Lower leg skin (tissue), 4 donors: Measurements from ENCODE around the gene CFDP1. TPM values are rescaled to one million over a fixed set of nuclear protein-coding genes. Genes with fewer than 3 reads are reported as not detected.

Experiments
- DNase-seq, 2 donors: peaks; one replicate each; pipeline ENCODE4 v3.0.0-alpha.2; 2019; ENCODE audit warnings: low spot score in 2 of 2
- H3K4me3 ChIP-seq: fragments of 200-600 bp; sonication (generic); 2 replicates; pipeline ENCODE4 v1.5.1; 2017; ENCODE audit warnings: mild to moderate bottlenecking, low read depth; ENCODE audit not compliant: poor library complexity, severe bottlenecking
- POLR2A ChIP-seq, 2 donors: fragments of 450-650 bp; IDR thresholded peaks; one replicate each; pipeline ENCODE4 v1.6.1; 2016 to 2017; ENCODE audit warnings: antibody characterized with exemption in 2 of 2, mild to moderate bottlenecking in 1 of 2, moderate library complexity in 1 of 2
- WGBS, 2 donors: methylation state at CpG; one replicate each; pipeline ENCODE4 v1.1.5; 2018; 5-methylcytosine and 5-hydroxymethylcytosine counted together
- intact Hi-C: fragments of 100-400 bp; cut with DNase I; formaldehyde crosslinking; loops from one replicate; pipeline ENCODE4 v1.15.0; 2023; ENCODE audit warnings: low total_unique reads
- total RNA-seq, 4 donors: library from RNA; depleted of rRNA; stranded (reverse); fragments of >200 nt; gene quantifications; one replicate each; pipeline ENCODE4 v1.1.0, GENCODE V29; 2016
- TF ChIP-seq, protein P1 (sequence below), 3 donors: fragments of 450-650 bp; IDR thresholded peaks; one replicate each; pipeline ENCODE4 v1.5.1; 2016; ENCODE audit warnings: antibody characterized with exemption in 3 of 3, mild to moderate bottlenecking in 3 of 3, moderate library complexity in 2 of 3

The CFDP1 gene
- total RNA-seq, 4 donors from 2014 or later = 43.1 to 52.3 (median 49.5) TPM

DNA sequence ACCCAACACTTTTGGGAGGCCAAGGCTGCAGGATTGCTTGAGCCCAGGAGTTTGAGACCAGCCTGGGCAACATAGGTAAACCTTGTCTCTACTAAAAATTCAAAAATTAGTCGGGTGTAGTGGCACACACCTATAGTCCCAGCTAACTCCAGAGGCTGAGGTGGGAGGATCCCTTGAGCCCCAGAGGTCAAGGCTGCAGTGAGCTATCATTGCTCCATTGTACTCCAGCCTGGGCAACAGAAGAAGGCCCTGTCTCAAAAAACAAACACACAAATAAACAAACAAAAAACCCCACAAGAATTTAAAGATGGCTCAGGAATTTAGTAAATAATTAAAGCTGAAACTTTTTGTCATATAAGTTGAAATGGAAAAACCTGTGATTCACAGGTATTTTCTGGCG lies 33.5 kb upstream of the CFDP1 start:
- 81 to 88% methylated on average over 2 of the region's 2 CpGs for WGBS, 2 donors
- intact Hi-C loops = loop anchor here (5.0 to 10.0 kb wide), 2 partner anchors 81 to 158 kb away; partner anchors contain the start of gene ADAT1
- no peak for TF ChIP-seq POLR2A (IDR thresholded peaks at IDR 0.05)
- TF ChIP-seq, protein P1, sequence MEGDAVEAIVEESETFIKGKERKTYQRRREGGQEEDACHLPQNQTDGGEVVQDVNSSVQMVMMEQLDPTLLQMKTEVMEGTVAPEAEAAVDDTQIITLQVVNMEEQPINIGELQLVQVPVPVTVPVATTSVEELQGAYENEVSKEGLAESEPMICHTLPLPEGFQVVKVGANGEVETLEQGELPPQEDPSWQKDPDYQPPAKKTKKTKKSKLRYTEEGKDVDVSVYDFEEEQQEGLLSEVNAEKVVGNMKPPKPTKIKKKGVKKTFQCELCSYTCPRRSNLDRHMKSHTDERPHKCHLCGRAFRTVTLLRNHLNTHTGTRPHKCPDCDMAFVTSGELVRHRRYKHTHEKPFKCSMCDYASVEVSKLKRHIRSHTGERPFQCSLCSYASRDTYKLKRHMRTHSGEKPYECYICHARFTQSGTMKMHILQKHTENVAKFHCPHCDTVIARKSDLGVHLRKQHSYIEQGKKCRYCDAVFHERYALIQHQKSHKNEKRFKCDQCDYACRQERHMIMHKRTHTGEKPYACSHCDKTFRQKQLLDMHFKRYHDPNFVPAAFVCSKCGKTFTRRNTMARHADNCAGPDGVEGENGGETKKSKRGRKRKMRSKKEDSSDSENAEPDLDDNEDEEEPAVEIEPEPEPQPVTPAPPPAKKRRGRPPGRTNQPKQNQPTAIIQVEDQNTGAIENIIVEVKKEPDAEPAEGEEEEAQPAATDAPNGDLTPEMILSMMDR (IDR thresholded peaks at IDR 0.05) = no peak
- no peak overlapping the region for H3K4me3 ChIP-seq
- DNase-seq = peak in 1 of 2 donors; percentile 12

DNA sequence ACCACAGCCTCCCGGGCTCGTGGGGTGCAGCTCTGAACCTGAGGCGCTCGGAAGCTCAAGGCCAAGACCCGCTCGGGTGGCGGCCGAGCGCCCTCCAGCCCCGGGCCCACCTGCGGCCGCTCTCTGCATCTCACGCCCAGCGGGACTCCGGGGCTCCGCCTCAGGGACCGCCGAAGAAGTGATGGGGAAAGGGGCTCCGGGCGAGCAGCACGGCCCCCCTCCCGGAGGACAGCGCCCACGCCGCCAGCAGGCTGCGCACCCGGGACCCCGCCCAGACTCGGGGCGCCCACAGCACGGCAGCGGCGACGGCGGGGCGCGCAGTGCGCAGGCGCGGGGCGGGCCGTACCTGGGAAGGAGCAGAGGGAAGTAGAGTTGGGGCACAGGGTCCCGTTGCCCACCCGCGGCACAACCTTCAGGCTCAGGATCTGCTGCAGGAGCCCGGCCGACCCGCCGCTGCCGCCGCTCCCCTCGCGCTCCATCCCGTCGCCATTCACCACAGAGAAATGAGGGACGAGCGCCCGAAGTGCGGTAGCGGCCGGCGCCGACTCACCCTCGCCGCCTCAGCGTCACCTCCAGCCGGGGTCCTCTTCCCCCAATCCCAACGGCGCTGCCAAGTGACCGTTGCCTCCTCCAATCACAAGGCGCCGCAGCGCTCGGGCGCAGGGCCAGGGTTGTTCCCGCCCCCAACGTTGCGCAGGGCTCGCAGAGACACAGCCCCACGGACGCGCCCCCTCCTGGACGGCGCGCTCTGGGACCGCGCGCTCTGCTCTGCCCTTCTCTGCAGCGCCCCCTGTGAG lies 31.0 kb upstream of the CFDP1 start, which contains the start of gene TMEM170A:
Gene TMEM170A, minus strand, starts transcription at position 568 of the 797 bp plus-strand sequence. Its CDS starts 89 bp downstream, at position 479.
- peak within 1 kb of the TSS; percentile 76 for H3K4me3 ChIP-seq
- DNase-seq = peak; percentile 98 to 100
- TF ChIP-seq, protein P1 (IDR thresholded peaks at IDR 0.05) = peak in 2 of 3 donors; percentile 82 to 99
- TF ChIP-seq POLR2A (IDR thresholded peaks at IDR 0.05) = no peak
- 0 to 2% methylated on average over 48 to 59 of the region's 89 CpGs for WGBS, 2 donors
- intact Hi-C loops = loop anchor here (10.0 kb wide), 1 partner anchor 160 kb away; the partner anchor contains the start of gene ADAT1

DNA sequence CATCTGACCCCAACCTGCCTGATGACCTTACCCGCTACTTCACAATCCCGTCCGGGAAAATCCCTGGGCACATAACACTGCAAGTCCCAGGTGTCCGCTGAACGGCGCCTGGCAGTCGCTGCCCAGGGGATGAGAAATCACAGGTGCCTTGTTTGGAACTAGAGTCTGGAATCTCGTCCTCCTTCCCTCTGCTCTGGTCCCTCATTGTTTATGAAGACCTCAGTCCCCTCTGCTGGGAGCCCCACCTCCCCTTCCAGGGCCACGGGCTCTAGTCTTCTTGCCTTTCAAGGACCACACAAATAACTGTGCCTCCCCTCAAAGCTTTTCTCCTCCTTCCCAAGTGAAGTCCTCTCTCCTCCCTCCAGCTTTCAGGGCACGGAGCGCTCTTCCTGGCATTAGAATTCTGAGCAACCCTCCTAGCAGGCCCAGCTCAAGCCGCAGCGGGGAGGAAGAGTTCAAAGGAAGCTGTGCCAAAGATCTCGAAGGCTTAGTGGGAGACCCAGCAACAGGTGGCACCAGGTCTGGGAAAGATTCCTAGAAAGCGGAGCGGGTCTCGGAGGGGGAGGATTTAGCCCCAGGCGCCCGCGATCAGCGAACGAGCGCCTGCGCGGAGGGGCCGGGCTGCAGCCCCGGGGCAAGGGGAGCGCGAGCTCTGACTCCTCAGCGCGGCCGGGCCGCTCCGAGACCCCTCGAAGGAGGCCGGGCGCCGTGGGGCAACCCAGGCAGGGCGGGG lies 30.3 kb upstream of the CFDP1 start:
- intact Hi-C loops = loop anchor here (10.0 kb wide), 1 partner anchor 161 kb away; the partner anchor contains the start of gene ADAT1
- H3K4me3 ChIP-seq = peak overlapping the region; percentile 76
- WGBS, 2 donors = 1 to 2% methylated on average over 32 to 37 of the region's 39 CpGs
- peak in 1 of 2 donors; percentile 88 for DNase-seq

DNA sequence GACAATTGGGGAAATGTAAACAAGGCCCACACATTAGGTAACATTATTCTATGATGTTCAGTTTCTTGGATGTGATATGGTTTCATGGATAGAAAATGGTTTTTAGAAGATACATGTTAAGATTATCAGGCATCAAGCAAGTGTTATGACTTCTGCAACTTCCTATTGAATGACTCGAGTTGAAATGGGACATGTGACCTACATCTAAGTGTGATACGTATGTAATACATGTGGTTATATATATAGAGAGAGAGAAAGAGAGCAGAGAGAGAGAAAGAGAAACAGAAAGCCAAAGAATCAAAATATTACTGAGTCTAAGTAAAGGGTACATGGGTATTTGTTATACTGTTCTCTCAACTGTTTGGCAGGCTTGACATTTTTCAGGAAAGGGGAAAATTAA lies 29.5 kb upstream of the CFDP1 start:
- no peak for TF ChIP-seq POLR2A (IDR thresholded peaks at IDR 0.05)
- TF ChIP-seq, protein P1 (IDR thresholded peaks at IDR 0.05) = no peak
- H3K4me3 ChIP-seq = no peak overlapping the region
- DNase-seq = no peak
- intact Hi-C loops = loop anchor here (10.0 kb wide), 1 partner anchor 162 kb away; the partner anchor contains the start of gene ADAT1
- WGBS, 2 donors = 14 to 18% methylated on average over 2 of the region's 2 CpGs

DNA sequence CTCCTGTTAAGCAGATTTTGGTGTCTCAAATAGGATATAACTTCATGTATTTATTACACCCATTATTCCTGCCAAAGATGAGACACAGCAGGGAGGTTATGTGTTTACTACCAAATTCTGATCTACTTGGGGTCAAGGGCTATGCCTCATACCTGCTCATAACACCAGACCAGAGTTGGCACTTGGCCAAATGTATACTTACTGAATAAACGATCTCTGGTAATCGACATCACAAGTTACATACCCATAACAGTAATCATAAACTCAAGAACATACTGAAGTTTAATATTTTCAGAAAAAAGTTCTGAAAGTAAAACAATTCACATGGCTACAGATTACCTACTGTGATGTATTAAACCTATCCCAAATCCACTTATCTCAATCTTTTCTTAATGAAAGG lies 28.3 kb upstream of the CFDP1 start:
- no peak overlapping the region for H3K4me3 ChIP-seq
- intact Hi-C loops = loop anchor here (10.0 kb wide), 1 partner anchor 163 kb away; the partner anchor contains the start of gene ADAT1
- WGBS, 2 donors = 79 to 87% methylated on average over 2 of the region's 2 CpGs
- DNase-seq = peak in 1 of 2 donors; percentile 7
- TF ChIP-seq POLR2A (IDR thresholded peaks at IDR 0.05) = no peak
- TF ChIP-seq, protein P1 (IDR thresholded peaks at IDR 0.05) = no peak

DNA sequence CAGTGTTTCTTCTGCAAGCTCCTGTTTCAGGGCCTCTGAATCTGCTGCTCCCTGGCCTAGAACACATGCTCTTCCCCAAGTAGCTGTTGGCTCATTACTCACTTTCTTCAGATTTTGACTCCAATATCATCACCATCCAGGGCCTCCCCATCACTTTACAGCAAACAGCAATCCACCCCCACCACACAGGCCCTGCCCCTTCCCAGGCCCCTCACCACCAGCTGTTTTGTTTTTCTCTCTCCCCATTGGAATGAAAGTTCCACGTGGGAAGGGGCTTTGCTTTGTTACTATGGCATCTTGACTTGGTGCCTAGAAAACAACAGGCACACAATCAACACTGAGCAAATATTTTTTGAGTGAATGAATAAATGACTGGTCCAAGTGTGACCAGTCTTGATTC lies 27.1 kb upstream of the CFDP1 start:
- H3K4me3 ChIP-seq = no peak overlapping the region
- whole genome bisulfite sequencing, 2 donors = 31 to 42% methylated on average over 1 of the region's 1 CpG
- intact Hi-C loops = loop anchor here (10.0 kb wide), 1 partner anchor 164 kb away; the partner anchor contains the start of gene ADAT1
- peak in 1 of 2 donors; percentile 20 for DNase-seq
- TF ChIP-seq, protein P1 (IDR thresholded peaks at IDR 0.05) = no peak
- no peak for TF ChIP-seq POLR2A (IDR thresholded peaks at IDR 0.05)
